ENCODE results near the gene DAND5. TPM values are rescaled to one million over a fixed set of nuclear protein-coding genes. Genes with fewer than 3 reads are reported as not detected.

Gene DAND5
- total and polyA plus RNA-seq, 2 of the 13 experiments (the other 11 are each of a cell fraction or from before 2014, with no cell fraction given): 0.04 TPM; not detected in 1

GRCh38 chr19:12965017-12965811 lies 4.2 kb upstream of the DAND5 start (continued):
- no peak for TF ChIP-seq MZF1 (CRISPR knock-in tag; IDR thresholded peaks at IDR 0.05; ENCODE audit: borderline replicate concordance)
- no peak for TF ChIP-seq SSRP1 (CRISPR knock-in tag; IDR thresholded peaks at IDR 0.05)
- TF ChIP-seq ELK4 (CRISPR knock-in tag; IDR thresholded peaks at IDR 0.05; ENCODE audit: borderline replicate concordance): no peak
- TF ChIP-seq ZC3H4 (CRISPR knock-in tag; IDR thresholded peaks at IDR 0.05; ENCODE audit: borderline replicate concordance): no peak
- no peak for TF ChIP-seq ZNF557 (CRISPR knock-in tag; IDR thresholded peaks at IDR 0.05)
- no peak for TF ChIP-seq XBP1 (CRISPR knock-in tag; IDR thresholded peaks at IDR 0.05)
- TF ChIP-seq ZNF343 (CRISPR knock-in tag; IDR thresholded peaks at IDR 0.05): no peak
- peak; percentile 63 for TF ChIP-seq ZNF501 (CRISPR knock-in tag; IDR thresholded peaks at IDR 0.05)
- no peak for TF ChIP-seq ZNF44 (CRISPR knock-in tag; IDR thresholded peaks at IDR 0.05)
- peak; percentile 49; the same call in 1 of the 2 replicates for TF ChIP-seq ZNF580 (CRISPR knock-in tag; IDR thresholded peaks at IDR 0.05; ENCODE audit: borderline replicate concordance, low read depth)
- TF ChIP-seq ZNF75D (CRISPR knock-in tag; IDR thresholded peaks at IDR 0.05; ENCODE audit: borderline replicate concordance): no peak
- TF ChIP-seq EEA1 (CRISPR knock-in tag; IDR thresholded peaks at IDR 0.05; ENCODE audit: borderline replicate concordance): no peak
- peak; percentile 64; the same call in 1 of the 2 replicates for TF ChIP-seq THAP11 (CRISPR knock-in tag; IDR thresholded peaks at IDR 0.05)
- peak; percentile 85; the same call in 1 of the 2 replicates for TF ChIP-seq KDM2A (CRISPR knock-in tag; IDR thresholded peaks at IDR 0.05; ENCODE audit: borderline replicate concordance, low read depth)
- no peak for TF ChIP-seq NR3C1 (CRISPR knock-in tag; IDR thresholded peaks at IDR 0.05)
- TF ChIP-seq ZNF350 (CRISPR knock-in tag; IDR thresholded peaks at IDR 0.05; ENCODE audit: borderline replicate concordance, low read depth): peak; percentile 34; the same call in 1 of the 2 replicates
- no peak for TF ChIP-seq ZNF546 (CRISPR knock-in tag; conservative IDR thresholded peaks at IDR 0.05)
- TF ChIP-seq ZNF883 (CRISPR knock-in tag; IDR thresholded peaks at IDR 0.05; ENCODE audit: not compliant biosample characterization): peak; percentile 20
- TF ChIP-seq ZNF879 (CRISPR knock-in tag; IDR thresholded peaks at IDR 0.05): no peak
- TF ChIP-seq ZNF280B (CRISPR knock-in tag; IDR thresholded peaks at IDR 0.05; ENCODE audit: borderline replicate concordance): no peak
- no peak; the same call in 1 of the 2 replicates for TF ChIP-seq ZNF567 (CRISPR knock-in tag; IDR thresholded peaks at IDR 0.05; ENCODE audit: borderline replicate concordance)
- no peak for TF ChIP-seq ZNF780A (CRISPR knock-in tag; IDR thresholded peaks at IDR 0.05)
- no peak for TF ChIP-seq TAF15 (IDR thresholded peaks at IDR 0.05; ENCODE audit: low read depth, low read length, poor library complexity, severe bottlenecking)
- no peak for TF ChIP-seq ZNF160 (CRISPR knock-in tag; IDR thresholded peaks at IDR 0.05)
- TF ChIP-seq ZEB1 (IDR thresholded peaks at IDR 0.05; ENCODE audit: insufficient replicate concordance, low read depth): peak; percentile 70
- TF ChIP-seq FOXC1 (CRISPR knock-in tag; IDR thresholded peaks at IDR 0.05; ENCODE audit: borderline replicate concordance): no peak; the same call in 1 of the 2 replicates
- TF ChIP-seq, protein P1, sequence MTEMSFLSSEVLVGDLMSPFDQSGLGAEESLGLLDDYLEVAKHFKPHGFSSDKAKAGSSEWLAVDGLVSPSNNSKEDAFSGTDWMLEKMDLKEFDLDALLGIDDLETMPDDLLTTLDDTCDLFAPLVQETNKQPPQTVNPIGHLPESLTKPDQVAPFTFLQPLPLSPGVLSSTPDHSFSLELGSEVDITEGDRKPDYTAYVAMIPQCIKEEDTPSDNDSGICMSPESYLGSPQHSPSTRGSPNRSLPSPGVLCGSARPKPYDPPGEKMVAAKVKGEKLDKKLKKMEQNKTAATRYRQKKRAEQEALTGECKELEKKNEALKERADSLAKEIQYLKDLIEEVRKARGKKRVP (CRISPR knock-in tag; IDR thresholded peaks at IDR 0.05): no peak

Measured in HepG2 (cell line).